ENCODE data around the gene MYMK.

The MYMK gene

GRCh38 chr9:133540698-133541025, 15.9 kb upstream of the MYMK start:
- DNase-seq (ENCODE audit: low read depth, low spot score): no peak
- TF ChIP-seq FOXP2 (optimal IDR thresholded peaks at IDR 0.05; ENCODE audit: control extremely low read depth, extremely low read length, insufficient read depth) (no peak), POLR2AphosphoS5 (IDR thresholded peaks at IDR 0.05; ENCODE audit: borderline replicate concordance, low read depth, low read length) (no peak), EZH2 (IDR thresholded peaks at IDR 0.05) (no peak)
- no peaks in the 10 kb centered on the region for H3K9me3 ChIP-seq (ENCODE audit: low read depth, low read length)
- no peak overlapping the region for H3K27ac ChIP-seq
- H3K4me3 ChIP-seq: no peak overlapping the region
- no peak overlapping the region for H3K9ac ChIP-seq (ENCODE audit: insufficient read length)
- no peaks in the 10 kb centered on the region for H3K36me3 ChIP-seq (ENCODE audit: insufficient read depth, low read length)

- H3K9me3 ChIP-seq (ENCODE audit: low read depth, low read length): no peaks in the 10 kb centered on the region
- H3K9ac ChIP-seq (ENCODE audit: insufficient read length): no peak overlapping the region
- no peaks in the 10 kb centered on the region for H3K36me3 ChIP-seq (ENCODE audit: insufficient read depth, low read length)
- H3K27ac ChIP-seq: no peak overlapping the region
- no peak overlapping the region for H3K4me3 ChIP-seq
- DNase-seq (ENCODE audit: low read depth, low spot score): no peak
- TF ChIP-seq POLR2AphosphoS5 (IDR thresholded peaks at IDR 0.05; ENCODE audit: borderline replicate concordance, low read depth, low read length) (no peak), FOXP2 (optimal IDR thresholded peaks at IDR 0.05; ENCODE audit: control extremely low read depth, extremely low read length, insufficient read depth) (no peak), EZH2 (IDR thresholded peaks at IDR 0.05) (no peak)
Measured at GRCh38 chr9:133539991-133540697, 15.4 kb upstream of the MYMK start.

GRCh38 chr9:133538851-133539833, 14.4 kb upstream of the MYMK start:
- Histone ChIP-seq H3K36me3 (ENCODE audit: insufficient read depth, low read length) (no peaks in the 10 kb centered on the region), H3K4me3 (no peak overlapping the region), H3K27ac (no peak overlapping the region), H3K9me3 (ENCODE audit: low read depth, low read length) (no peaks in the 10 kb centered on the region), H3K9ac (ENCODE audit: insufficient read length) (no peak overlapping the region)
- TF ChIP-seq FOXP2 (optimal IDR thresholded peaks at IDR 0.05; ENCODE audit: control extremely low read depth, extremely low read length, insufficient read depth) (no peak), EZH2 (IDR thresholded peaks at IDR 0.05) (no peak), POLR2AphosphoS5 (IDR thresholded peaks at IDR 0.05; ENCODE audit: borderline replicate concordance, low read depth, low read length) (no peak)
- DNase-seq (ENCODE audit: low read depth, low spot score): no peak

GRCh38 chr9:133538176-133538575, 13.4 kb upstream of the MYMK start:
- Histone ChIP-seq H3K27ac (no peak overlapping the region), H3K4me3 (no peak overlapping the region), H3K9ac (ENCODE audit: insufficient read length) (no peak overlapping the region), H3K9me3 (ENCODE audit: low read depth, low read length) (no peaks in the 10 kb centered on the region), H3K36me3 (ENCODE audit: insufficient read depth, low read length) (no peaks in the 10 kb centered on the region)
- no peak for DNase-seq (ENCODE audit: low read depth, low spot score)
- TF ChIP-seq EZH2 (IDR thresholded peaks at IDR 0.05) (no peak), POLR2AphosphoS5 (IDR thresholded peaks at IDR 0.05; ENCODE audit: borderline replicate concordance, low read depth, low read length) (no peak), FOXP2 (optimal IDR thresholded peaks at IDR 0.05; ENCODE audit: control extremely low read depth, extremely low read length, insufficient read depth) (no peak)

- Histone ChIP-seq H3K9ac (ENCODE audit: insufficient read length) (no peak overlapping the region), H3K36me3 (ENCODE audit: insufficient read depth, low read length) (no peaks in the 10 kb centered on the region), H3K27ac (no peak overlapping the region), H3K9me3 (ENCODE audit: low read depth, low read length) (no peaks in the 10 kb centered on the region), H3K4me3 (no peak overlapping the region)
- no peak for DNase-seq (ENCODE audit: low read depth, low spot score)
- TF ChIP-seq EZH2 (IDR thresholded peaks at IDR 0.05) (no peak), POLR2AphosphoS5 (IDR thresholded peaks at IDR 0.05; ENCODE audit: borderline replicate concordance, low read depth, low read length) (no peak), FOXP2 (optimal IDR thresholded peaks at IDR 0.05; ENCODE audit: control extremely low read depth, extremely low read length, insufficient read depth) (no peak)
Measured at GRCh38 chr9:133537257-133537656, 12.5 kb upstream of the MYMK start.

GRCh38 chr9:133536536-133536935, 11.8 kb upstream of the MYMK start:
- no peak overlapping the region for H3K4me3 ChIP-seq
- DNase-seq (ENCODE audit: low read depth, low spot score): no peak
- no peaks in the 10 kb centered on the region for H3K36me3 ChIP-seq (ENCODE audit: insufficient read depth, low read length)
- TF ChIP-seq EZH2 (IDR thresholded peaks at IDR 0.05): no peak
- no peak for TF ChIP-seq POLR2AphosphoS5 (IDR thresholded peaks at IDR 0.05; ENCODE audit: borderline replicate concordance, low read depth, low read length)
- TF ChIP-seq FOXP2 (optimal IDR thresholded peaks at IDR 0.05; ENCODE audit: control extremely low read depth, extremely low read length, insufficient read depth): no peak
- H3K27ac ChIP-seq: no peak overlapping the region
- no peak overlapping the region for H3K9ac ChIP-seq (ENCODE audit: insufficient read length)
- no peaks in the 10 kb centered on the region for H3K9me3 ChIP-seq (ENCODE audit: low read depth, low read length)

GRCh38 chr9:133536080-133536479, 11.3 kb upstream of the MYMK start:
- H3K36me3 ChIP-seq (ENCODE audit: insufficient read depth, low read length): no peaks in the 10 kb centered on the region
- no peak for TF ChIP-seq EZH2 (IDR thresholded peaks at IDR 0.05)
- TF ChIP-seq POLR2AphosphoS5 (IDR thresholded peaks at IDR 0.05; ENCODE audit: borderline replicate concordance, low read depth, low read length): no peak
- no peak for TF ChIP-seq FOXP2 (optimal IDR thresholded peaks at IDR 0.05; ENCODE audit: control extremely low read depth, extremely low read length, insufficient read depth)
- DNase-seq (ENCODE audit: low read depth, low spot score): no peak
- H3K4me3 ChIP-seq: no peak overlapping the region
- no peak overlapping the region for H3K9ac ChIP-seq (ENCODE audit: insufficient read length)
- no peak overlapping the region for H3K27ac ChIP-seq
- no peaks in the 10 kb centered on the region for H3K9me3 ChIP-seq (ENCODE audit: low read depth, low read length)

GRCh38 chr9:133535306-133535877, 10.6 kb upstream of the MYMK start:
- TF ChIP-seq FOXP2 (optimal IDR thresholded peaks at IDR 0.05; ENCODE audit: control extremely low read depth, extremely low read length, insufficient read depth) (no peak), POLR2AphosphoS5 (IDR thresholded peaks at IDR 0.05; ENCODE audit: borderline replicate concordance, low read depth, low read length) (no peak), EZH2 (IDR thresholded peaks at IDR 0.05) (no peak)
- Histone ChIP-seq H3K9me3 (ENCODE audit: low read depth, low read length) (no peaks in the 10 kb centered on the region), H3K4me3 (no peak overlapping the region), H3K9ac (ENCODE audit: insufficient read length) (no peak overlapping the region), H3K36me3 (ENCODE audit: insufficient read depth, low read length) (no peaks in the 10 kb centered on the region), H3K27ac (no peak overlapping the region)
- no peak for DNase-seq (ENCODE audit: low read depth, low spot score)

Measured in SK-N-MC (cell line).